Progenitor cell of endocrine pancreas (in vitro differentiated cells): Measurements from ENCODE around the gene LRPPRC. TPM values are rescaled to one million over a fixed set of nuclear protein-coding genes. Genes with fewer than 3 reads are reported as not detected.

Source experiments
- DNase-seq: peaks from one replicate; pipeline ENCODE4 v3.0.0; 2021; ENCODE audit warnings: low spot score; ENCODE audit not compliant: unreplicated experiment
- H3K27ac Mint-ChIP-seq: 2 replicates; pipeline ENCODE4 v1.8.0; 2021; ENCODE audit warnings: mild to moderate bottlenecking, moderate library complexity, mixed read lengths
- H3K27me3 Mint-ChIP-seq: 2 replicates; pipeline ENCODE4 v1.8.0; 2021; ENCODE audit warnings: mixed read lengths
- H3K36me3 Mint-ChIP-seq: 2 replicates; pipeline ENCODE4 v1.8.0; 2022; ENCODE audit warnings: mixed read lengths; ENCODE audit not compliant: insufficient read depth
- H3K4me1 Mint-ChIP-seq: 2 replicates; pipeline ENCODE4 v1.8.0; 2021; ENCODE audit warnings: low read depth, mixed read lengths
- H3K4me3 Mint-ChIP-seq: 2 replicates; pipeline ENCODE4 v1.8.0; 2021; ENCODE audit warnings: low read depth, mild to moderate bottlenecking, moderate library complexity, mixed read lengths
- H3K9me3 Mint-ChIP-seq: 2 replicates; pipeline ENCODE4 v1.8.0; 2021; ENCODE audit warnings: low read depth, mixed read lengths
- CTCF ChIP-seq: fragments of 200-600 bp; sonication (generic); IDR thresholded peaks from one replicate; pipeline ENCODE4 v1.5.0; 2021; ENCODE audit warnings: antibody characterized with exemption, mild to moderate bottlenecking; ENCODE audit not compliant: unreplicated experiment
- total RNA-seq: library from RNA; stranded (reverse); gene quantifications from 2 replicates; pipeline ENCODE4 v1.2.1, GENCODE V29; 2021

The LRPPRC gene
- total RNA-seq, 1 donor from 2014 or later = 105 TPM

DNA sequence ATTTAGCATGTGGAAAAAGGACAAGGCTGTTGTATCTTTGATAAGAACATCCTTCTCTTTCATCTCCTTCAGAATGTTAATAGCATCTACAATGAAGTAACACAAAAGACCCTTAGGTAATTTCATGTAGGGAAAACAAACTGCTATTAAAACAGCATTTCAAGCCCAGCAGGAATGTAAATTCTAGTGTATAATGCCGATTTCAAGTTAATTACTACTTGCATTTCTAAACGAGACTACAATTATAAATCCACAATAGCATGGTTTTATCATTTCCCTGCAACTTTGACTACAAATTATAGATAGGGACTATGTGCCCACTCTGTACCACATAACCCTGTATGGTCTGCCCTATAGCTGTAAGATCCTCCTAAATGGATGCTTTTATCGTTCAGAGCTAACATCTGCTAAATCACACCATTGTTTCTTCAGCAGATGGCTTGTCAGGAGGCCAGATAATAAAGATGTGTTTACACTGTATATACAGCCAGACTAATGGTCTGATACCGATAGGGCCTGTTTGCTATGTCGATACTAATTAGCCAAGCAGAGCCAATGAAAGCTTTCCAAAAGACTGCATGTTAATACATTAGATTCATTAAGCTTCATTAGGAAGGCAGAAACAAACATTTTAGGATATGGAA is 51.9 kb downstream of the LRPPRC start:
- Mint-ChIP-seq H3K27ac (peak overlapping the region; percentile 10), H3K4me1 (peaks cover 23% of the 10 kb centered on the region), H3K27me3 (peaks cover 30% of the 10 kb centered on the region), H3K9me3 (no peaks in the 10 kb centered on the region), H3K4me3 (no peak overlapping the region), H3K36me3 (peaks cover 47% of the 10 kb centered on the region)
- no peak for DNase-seq
- TF ChIP-seq CTCF = no peak

GRCh38 chr2:43943323-43943722 is 52.5 kb downstream of the LRPPRC start:
- Mint-ChIP-seq H3K4me3 (no peak overlapping the region), H3K4me1 (peaks cover 23% of the 10 kb centered on the region), H3K27ac (no peak overlapping the region), H3K9me3 (no peaks in the 10 kb centered on the region), H3K36me3 (peaks cover 48% of the 10 kb centered on the region), H3K27me3 (peaks cover 30% of the 10 kb centered on the region)
- DNase-seq = no peak
- TF ChIP-seq CTCF = no peak

- H3K4me3 Mint-ChIP-seq = no peak overlapping the region
- no peaks in the 10 kb centered on the region for H3K9me3 Mint-ChIP-seq
- peaks cover 46% of the 10 kb centered on the region for H3K36me3 Mint-ChIP-seq
- H3K4me1 Mint-ChIP-seq = peaks cover 23% of the 10 kb centered on the region
- no peak for TF ChIP-seq CTCF
- peaks cover 30% of the 10 kb centered on the region for H3K27me3 Mint-ChIP-seq
- no peak overlapping the region for H3K27ac Mint-ChIP-seq
- DNase-seq = no peak
These were observed 52.9 kb downstream of the LRPPRC start for GRCh38 chr2:43942881-43943280.

DNA sequence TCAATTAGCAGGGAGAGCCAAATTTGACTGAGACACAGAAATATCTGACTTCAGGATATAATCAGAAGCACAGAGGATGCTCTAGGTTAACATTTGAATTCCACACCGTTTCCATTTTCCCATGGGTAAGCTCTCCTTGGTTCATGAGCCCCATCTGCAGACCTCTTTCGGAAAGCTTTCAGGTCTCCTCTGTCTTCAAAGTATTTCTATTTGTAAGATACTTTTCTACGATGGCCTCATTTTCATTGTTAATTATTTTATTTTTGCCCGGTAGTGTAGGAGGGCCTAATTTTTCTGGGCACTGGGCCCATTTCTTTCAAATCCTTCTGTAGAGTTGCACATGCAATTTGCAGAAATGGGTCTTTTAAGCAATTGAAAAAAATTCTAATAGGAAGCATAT is 53.8 kb downstream of the LRPPRC start:
- Mint-ChIP-seq H3K4me3 (no peak overlapping the region), H3K27me3 (peaks cover 26% of the 10 kb centered on the region), H3K9me3 (no peaks in the 10 kb centered on the region), H3K36me3 (peaks cover 43% of the 10 kb centered on the region), H3K4me1 (peaks cover 23% of the 10 kb centered on the region), H3K27ac (no peak overlapping the region)
- DNase-seq = no peak
- TF ChIP-seq CTCF = no peak

DNA sequence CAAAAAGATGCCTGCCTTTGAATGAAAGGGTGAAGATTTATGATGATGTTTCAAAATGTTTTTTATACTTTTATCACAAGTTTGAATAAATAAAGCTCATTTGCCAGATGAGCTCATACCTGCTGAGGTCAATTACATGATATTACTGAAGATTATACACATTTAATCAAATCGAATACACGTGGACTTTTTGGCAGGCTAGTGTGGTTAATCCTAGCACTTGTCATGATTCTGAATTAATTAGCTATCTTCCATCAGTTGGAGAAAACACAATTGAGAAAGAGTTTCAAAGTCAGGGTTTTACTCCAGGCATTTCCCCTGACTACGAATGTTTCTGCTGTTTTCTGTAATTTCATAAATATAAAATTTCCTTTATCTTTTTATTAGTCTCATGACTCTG is 54.4 kb downstream of the LRPPRC start:
- Mint-ChIP-seq H3K4me1 (peaks cover 23% of the 10 kb centered on the region), H3K9me3 (no peaks in the 10 kb centered on the region), H3K27ac (no peak overlapping the region), H3K36me3 (peaks cover 44% of the 10 kb centered on the region), H3K27me3 (peaks cover 26% of the 10 kb centered on the region), H3K4me3 (no peak overlapping the region)
- DNase-seq = no peak
- TF ChIP-seq CTCF = no peak
